ENCODE results near the gene YAP1.

The YAP1 gene

DNA sequence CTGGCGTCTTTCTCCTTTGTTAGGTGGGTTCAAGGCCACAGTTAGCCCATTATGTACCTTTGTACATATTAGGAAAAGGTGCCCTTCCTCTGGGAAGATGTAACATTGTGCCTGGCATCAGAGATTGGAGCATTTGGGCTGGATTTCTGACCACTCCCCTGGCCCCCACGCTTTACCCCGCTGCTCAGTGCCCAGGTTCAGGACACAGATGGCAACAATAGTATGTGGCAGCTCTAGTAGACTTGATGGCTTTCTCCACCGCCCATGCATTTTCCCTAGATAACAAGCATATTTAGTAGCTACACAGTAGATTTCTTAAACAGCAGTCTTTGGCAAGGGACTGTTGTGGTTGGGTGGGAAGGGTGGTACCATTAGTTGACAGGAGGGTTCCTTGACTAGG, 53.1 kb downstream of the YAP1 start:
- DNase-seq (ENCODE audit: low spot score): no peak

DNA sequence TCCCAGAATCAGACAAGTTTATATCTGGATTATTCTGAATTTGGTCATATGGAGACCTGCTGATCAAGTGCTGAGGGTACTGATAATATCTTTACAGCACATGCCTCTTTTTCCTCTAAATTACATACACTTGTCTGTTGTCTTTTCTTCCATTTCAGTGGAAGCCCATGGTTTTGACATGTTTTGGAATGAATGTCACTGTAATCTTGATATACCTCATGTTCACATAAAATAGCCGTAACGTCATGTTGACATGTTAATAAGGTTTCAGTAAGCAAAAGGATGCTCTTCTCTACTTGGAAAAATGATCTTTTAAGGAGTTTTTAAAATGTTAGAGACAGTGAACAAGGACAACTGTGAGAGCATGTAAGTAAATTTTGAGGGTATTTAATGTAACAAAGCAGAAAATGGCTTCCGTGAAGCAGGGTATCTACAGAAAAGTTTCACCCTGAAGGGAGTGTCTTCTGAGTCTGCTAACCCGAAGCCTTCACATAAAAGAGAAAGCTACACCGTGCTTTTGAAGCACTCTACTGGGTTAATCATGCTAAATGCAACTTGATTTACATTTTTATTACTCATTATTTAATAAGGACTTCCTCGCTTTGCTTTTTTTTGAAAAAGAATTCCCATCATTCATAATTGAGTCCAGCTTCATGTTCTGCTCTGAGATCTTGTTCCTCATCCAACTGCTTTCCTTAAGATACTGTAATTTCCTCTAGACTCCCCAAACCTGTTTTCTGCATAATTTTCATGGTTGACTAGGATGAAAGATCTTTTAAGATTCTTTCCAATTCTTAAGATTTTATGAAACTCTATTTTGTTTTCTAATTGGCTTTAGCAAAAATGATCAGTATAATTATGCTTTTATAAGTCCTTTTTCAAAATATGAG, 56.2 kb downstream of the YAP1 start:
- no peak for DNase-seq (ENCODE audit: low spot score)

DNA sequence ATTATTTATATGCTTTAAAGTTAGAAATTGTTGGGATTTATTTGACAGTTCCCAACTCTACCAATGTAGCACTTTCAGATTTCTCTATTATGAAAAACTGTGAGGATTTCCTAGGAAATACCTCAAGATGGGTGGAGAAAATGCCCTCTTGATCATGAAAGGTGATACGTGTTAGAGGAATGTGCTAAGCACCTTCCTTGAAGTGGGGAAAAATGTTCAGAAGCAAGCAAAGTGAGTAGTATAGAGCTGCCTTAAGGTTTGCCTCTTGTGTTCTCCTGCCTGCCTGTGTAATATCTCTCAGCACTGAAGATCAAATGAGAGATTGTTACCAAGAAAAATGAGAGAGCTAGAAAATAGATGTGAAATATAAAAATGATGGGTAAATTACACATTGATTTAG, 58.2 kb downstream of the YAP1 start:
- no peak for DNase-seq (ENCODE audit: low spot score)

DNA sequence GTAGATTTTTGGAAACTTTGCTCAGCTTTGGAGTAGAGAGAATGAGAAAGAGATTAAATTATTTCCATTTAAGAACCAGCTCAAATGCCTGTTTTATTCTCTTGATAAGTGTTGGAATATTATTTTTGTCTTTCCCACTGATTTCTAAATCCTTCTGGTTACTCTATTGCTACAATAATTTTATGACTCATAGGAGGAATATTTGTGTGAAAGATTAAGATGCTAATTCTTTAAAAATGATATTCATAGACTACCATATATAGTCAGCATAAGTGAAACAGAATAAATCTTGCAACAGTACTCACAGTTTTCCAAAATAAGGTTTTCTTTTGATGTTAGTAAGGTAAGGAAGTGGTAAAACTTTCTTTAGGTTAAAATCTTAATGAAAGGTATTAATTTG, 60.9 kb downstream of the YAP1 start:
- no peak for DNase-seq (ENCODE audit: low spot score)

DNA sequence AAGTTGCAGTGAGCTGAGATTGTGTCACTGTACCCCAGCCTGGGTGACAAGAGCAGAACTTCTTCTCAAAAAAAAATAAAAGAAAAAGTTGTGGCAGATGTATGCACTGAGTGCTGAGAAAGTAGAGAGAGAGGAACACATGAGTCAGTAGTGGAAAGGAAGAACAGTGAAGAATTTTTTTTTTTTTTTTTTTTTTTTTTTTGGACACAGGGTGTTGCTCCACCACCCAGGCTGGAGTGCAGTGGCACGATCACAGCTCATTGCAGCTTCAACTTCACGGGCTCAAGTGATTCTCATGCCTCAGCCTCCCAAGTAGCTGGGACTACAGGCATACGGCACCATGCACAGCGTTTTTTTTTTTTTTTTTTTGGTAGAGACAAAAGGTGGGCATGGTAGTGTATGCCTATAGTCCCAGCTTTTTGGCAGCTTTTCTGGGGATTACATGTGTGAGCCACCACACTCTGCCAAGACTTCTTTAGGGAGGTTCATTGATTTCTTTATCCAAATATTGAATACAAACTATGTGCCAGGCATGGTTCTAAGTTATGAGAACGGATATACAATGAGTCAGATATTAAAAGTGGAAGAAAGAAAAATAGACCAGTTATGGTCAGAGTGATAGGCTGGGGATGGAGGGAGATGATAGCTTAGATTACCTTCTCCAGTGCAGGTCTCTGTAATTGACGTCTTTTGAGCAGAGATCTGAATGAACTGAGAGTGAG, 62.0 kb downstream of the YAP1 start:
- DNase-seq (ENCODE audit: low spot score): no peak

DNA sequence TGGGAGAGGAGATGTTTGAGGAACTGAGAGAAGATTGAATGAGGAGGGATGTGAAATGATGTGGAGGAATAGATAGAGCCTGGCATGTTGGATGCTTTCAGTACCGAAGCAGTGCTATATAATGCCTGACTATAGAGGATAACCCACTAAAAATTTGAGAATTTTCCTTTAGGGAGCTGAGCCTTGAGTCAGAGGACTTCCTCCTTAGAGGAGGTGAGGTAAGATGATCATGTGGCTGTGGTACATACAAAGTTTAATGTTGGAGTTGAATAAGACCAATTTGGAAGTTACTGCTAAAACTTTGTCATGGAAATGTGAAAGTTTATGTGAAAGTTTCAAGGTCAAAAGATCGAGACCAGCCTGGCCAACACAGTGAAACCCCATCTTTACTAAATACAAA, 66.9 kb downstream of the YAP1 start:
- no peak for DNase-seq (ENCODE audit: low spot score)

DNA sequence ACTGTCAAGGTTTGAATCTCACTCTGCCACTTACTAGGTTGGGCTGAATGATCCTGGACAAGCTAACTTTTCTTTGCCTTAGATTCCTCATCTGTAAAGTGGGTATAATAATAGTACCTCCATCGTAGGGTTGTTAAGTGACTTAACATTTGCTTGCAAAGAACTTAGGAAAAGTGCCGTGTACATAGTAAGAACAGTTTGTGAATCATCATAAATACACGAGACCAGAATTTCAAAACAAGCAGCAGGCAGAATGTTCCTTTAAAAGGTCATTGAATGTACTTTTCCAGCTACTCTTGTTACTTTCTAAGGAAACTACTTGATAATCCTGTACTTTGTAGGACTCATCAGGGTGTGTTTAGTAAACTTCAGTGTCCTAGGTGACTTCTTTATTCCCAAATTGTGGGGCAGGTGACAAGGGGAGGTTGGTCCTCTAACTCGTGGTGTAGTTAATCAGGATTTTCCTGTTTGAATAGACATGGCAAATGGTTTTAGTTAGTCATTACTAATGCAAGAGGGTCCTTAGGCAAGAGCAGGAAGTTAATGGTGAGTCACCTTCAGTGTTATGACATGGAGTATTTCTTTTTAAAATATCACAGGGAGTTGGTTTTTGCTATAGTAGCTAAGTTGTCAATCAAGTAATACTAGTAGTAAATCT, 67.9 kb downstream of the YAP1 start:
- DNase-seq (ENCODE audit: low spot score): no peak

DNA sequence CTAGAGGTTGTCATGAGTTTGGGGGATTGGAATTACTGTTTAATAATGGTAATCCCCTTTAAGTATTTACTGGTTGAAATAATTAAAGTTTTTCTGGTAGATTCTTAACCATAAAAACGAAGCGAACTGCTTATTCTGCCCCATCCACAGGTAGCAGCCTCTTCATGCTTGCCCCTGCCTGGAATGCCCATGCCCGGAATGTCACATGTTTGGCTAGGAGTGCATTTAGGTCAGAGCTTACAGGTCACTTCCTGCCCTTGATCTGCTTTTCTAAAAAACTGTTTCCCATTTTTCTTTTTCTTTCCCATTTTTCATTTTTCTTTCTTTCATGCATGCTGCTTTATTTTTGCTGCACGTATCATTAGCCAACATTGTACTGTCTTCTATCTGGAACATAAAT, 69.1 kb downstream of the YAP1 start:
- DNase-seq (ENCODE audit: low spot score): no peak

DNA sequence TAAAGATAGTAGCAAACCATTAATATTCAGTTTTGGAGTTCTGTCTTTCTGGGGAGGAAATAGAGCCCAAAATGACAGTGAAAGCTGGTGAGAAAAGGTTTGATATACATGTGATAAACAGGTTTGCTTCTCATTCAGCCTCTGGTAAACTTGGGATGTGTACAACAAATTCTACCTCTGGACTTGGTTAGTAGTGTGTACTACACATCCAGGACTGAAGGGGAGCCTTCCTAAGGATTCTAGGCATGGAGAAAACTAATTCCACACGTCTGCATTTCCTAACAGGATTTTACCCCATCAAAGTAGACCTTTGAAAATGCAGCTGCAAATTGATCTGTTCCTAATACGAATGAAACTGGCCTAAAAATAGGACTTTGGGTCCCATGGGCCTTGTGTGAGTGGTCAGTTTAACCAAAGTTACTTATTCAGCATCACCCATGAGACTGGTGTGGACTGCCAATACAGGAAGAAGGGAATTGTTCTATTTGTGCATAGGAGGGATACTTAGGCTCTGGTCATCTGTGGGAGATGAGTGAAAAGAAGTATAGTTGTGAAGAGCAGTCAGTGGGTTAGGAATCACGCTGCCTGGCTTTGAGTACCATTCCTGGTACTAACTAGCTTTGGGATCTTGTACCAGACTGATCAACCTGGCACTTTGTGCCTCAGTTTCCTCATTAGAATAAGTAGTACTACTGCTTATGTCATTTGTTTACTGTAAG, 74.2 kb downstream of the YAP1 start:
- no peak for DNase-seq (ENCODE audit: low spot score)

DNA sequence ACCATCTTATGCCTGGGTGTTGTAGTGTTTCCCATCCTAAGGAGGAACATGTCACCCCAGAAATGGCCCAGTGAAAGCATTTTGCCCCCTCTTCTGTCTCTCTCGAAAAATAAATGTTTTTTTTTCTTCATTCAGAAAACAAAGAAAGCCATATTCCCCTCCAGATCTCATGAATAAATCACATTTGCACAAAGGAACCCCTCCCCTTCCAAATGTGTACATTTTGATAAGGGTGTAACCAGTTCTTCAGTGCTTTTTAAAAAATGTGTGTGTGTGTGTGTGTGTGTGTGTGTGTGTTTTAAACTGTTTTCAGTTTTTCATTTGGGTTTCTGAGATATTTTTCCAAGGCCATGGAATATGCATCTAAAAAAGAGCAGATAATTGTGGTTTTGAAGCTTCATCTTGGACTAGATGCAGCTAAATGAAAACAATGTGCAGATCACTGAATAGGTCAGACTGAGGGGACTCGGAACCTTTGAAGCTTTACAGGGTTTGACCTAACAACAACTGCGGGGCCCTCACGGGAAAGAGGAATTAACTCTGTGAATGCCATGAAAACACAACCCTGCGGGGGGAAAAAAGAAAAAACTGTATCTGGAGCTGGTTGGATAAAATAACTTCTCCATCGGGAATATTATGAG, 76.4 kb downstream of the YAP1 start:
- DNase-seq (ENCODE audit: low spot score): no peak

DNA sequence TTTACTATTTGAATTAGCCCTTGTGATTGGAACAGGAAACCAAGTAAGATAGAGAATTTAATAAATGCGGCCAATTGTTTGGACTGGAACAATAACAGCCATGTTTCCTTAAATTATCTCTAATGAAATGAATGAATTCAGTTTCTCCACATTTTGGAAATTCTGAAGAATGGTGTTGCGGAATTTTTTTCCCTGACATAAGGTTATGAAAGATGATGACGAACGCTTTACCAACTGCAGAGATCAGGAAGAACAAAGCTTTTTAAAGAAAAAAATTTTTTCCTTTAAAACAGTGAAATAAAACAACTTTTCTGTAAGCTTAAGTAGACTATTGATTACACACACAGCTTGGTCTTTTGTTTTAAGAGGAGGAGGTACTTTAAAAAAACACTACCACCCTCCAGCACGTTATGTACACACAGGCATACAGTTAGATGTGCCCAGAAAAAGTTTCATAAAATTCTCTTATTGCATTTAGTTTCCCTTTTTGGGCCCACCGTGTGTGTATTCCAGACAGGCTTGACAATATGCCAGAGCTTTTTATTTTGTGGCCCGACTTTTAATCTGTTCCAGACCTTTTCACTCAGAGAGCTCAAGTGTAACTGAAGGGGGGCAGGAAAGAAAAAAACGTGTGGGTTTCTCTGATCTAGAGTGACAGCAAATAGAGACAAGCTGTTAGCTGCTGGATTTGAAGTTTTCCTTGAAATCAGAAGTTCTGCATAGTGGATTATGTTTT, 77.3 kb downstream of the YAP1 start:
- no peak for DNase-seq (ENCODE audit: low spot score)

DNA sequence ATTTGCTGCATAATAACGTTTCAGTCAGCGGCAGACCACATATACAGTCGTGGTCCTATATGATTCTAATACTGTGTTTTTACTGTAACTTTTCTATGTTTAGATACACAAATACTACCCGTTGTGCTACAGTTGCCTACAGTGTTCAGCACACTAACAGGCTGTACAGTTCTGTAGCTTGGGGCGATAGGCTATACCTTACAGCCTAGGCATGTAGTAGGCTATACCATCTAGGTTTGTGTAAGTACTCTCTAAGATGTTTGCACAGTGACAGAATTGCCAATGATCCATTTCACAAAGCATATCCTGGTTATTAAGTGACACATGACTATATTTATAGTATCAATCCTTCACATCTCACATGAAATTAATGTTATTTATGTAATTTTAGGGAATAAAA, 78.2 kb downstream of the YAP1 start:
- DNase-seq (ENCODE audit: low spot score): no peak

DNA sequence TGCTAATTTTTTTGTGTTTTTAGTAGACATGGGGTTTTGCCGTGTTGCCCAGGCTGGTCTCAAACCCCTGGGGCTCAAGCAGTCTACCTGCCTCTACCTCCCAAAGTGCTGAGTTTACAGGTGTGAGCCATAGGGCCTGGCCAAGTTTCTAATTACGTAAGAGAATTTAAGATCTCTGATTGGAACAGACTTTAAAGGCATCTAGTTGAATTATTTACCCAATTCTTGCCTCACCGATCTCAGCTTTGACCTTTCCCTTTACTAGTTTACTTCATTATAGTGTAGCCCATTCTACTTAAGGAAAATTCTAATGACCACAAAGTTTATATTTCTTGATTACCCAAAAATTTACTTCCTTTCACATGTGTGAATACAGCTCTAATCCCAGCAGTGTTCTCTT, 81.6 kb downstream of the YAP1 start:
- no peak for DNase-seq (ENCODE audit: low spot score)

DNA sequence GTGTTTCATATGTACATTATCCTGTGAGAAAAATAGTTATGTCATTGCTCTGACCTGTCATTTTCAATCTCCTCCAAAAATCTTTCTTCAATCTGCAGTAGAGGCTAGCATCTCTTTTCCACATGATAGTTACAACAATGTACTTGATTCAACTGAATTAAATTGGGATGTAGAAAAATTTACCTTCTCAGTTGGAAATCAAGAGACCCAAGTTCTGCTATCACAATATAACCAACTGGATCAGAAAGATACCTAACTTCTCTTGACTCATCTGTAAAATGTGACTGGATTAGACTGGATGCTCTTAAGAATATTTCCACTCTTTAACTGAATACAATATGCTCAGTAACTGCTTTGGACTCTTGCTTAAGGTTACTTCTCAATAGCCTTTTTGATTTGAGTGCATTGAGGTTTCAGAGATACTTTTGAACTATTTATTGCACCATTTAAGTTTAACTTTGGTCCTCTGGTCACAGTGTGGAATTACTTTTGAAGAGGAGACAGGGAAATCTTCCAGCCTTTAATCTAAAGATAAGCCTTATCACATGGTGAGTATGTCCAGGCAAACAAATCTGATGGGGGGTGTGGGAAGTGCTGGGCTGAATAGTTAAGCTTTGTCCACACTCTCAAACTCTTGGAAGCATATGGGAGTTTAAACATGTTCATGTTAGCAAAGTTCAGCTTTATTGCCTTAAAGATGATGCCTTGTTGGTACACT, 82.3 kb downstream of the YAP1 start:
- DNase-seq (ENCODE audit: low spot score): no peak

DNA sequence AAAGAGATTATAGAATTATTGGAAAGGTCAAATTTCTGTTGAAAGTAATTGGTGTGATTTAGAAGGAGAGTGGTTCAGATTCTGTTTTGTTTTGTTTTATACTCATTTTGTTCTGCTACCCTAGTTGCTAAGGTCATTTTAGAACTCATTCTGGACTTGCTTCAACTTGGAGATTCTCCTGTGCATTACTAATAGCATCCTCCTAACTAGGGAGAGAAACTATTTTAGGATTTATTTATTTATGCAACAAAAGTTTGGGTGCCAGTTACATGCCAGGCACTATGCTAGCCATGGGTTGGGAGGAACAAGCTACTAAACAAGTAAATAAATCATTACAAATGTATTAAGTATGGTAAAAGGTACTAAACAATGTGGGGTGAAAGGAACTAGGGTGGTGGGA, 84.0 kb downstream of the YAP1 start:
- no peak for DNase-seq (ENCODE audit: low spot score)

DNA sequence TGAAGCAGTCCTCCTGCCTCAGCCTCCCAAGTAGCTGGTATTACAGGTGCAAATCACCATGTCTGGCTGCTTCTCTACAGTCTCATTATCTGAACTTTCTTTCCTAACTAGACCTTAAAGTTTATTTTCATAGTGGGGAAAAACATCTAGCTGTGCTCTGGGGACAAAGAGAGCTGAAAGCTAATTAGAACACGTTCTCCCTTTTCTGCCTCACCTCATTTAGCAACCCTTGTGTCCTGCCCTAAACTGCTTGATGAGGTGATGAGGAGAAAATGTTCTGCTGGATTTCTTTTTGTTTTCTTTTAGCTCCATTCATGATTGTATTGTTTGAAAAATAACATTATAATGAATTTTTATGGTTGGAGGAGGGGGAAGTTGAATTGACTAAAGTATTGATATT, 84.7 kb downstream of the YAP1 start:
- no peak for DNase-seq (ENCODE audit: low spot score)

DNA sequence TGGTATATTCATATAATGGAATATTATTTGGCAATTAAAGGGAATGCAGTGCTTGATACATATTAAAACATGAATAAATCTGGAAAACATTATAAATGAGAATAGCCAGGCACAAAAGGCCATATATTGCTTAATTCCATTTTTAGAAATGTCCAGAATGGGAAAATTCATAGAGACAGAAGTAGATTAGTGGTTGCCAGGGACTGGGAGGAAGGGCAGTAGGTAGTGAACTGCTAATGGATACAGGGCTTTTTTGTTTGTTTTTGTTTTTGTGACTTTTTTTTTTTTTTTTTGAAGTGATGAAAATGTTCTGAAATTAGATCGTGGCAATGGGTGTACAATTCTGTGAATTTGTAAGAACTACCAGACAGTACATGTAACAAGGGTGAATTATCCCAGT, 86.1 kb downstream of the YAP1 start:
- no peak for DNase-seq (ENCODE audit: low spot score)

DNA sequence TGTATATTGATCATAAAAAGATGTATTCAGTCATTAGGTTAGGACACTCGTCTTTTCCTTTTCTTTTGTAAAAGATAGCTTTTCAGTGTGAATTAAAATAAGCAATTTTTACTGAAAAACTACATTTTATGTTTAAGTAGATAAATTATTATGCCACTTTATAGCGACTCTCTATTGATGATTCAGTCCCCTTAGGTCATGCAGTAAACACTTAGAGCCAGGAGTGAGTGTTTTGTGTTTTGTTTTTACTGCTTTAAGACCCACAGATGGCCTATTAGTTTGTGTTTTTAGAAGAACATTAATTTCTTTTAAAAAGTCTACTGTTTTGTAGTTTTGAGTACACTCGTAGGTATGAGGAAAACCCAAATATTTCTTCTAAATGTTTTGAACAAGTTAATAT, 86.6 kb downstream of the YAP1 start:
- DNase-seq (ENCODE audit: low spot score): no peak

DNA sequence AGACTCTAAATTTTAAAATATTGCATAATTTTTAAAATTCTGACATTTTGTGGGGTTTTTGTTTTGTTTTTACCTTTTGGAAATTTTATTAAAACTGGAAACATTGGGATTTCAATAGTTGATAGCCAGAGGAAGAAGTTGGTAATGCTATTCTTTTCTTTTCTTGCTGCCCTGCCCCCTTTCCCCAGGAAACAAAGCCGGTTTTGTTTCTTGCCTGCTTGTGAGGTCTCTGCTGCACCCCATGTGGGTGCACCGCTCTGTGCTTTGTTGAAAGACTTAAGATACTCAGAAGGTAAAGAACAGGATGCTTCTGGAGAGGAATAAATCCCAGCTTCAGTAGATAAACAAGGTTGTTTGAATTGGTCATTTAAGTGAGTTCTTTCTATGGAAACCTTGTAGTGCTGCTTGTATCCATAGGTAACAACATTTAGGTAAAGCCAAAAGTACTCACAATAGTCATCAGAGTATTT, 87.5 kb downstream of the YAP1 start:
- DNase-seq (ENCODE audit: low spot score): no peak

DNA sequence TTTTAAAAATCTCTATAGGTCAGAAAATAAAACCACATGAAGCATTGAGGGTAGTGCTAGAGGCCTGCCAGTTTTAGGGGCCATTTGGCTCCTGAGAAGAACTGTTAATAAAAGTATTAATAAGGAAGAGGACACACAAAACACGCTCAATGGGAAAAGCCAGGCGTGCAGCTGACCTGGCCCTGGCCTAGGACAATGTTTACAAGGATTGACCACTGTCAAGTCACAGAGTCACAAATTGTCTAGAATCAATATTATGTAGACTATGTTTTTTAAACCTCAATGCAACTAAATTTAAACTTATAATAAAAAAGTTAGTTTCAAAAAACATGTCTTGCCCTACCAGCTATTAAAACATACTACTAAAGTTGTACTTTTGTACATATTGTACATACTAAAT, 89.4 kb downstream of the YAP1 start:
- DNase-seq (ENCODE audit: low spot score): no peak
